Esophagus squamous epithelium (tissue), 5 donors: ENCODE measurements around the gene CUL7. TPM values are rescaled to one million over a fixed set of nuclear protein-coding genes. Genes with fewer than 3 reads are reported as not detected.

Experiments used
- DNase-seq: peaks from one replicate; lab custom pipeline; 2025; lab: John Stamatoyannopoulos, UW
- H3K27ac ChIP-seq, 4 donors: fragments of 200-600 bp; sonication (generic); one replicate each; pipeline ENCODE4 v1.5.1; 2016 to 2019; ENCODE audit warnings: mild to moderate bottlenecking in 1 of 4
- H3K27me3 ChIP-seq, 4 donors: fragments of 200-600 bp; sonication (generic); 1 replicate in 3 of 4; 2 replicates in 1 of 4; pipeline versions ENCODE4 v1.5.1 to v1.6.0; 2017 to 2021; ENCODE audit warnings: antibody characterized with exemption in 1 of 4
- H3K36me3 ChIP-seq, 3 donors: fragments of 200-600 bp; sonication (generic); one replicate each; pipeline ENCODE4 v1.5.1; 2016 to 2019
- H3K4me1 ChIP-seq, 3 donors: fragments of 200-600 bp; sonication (generic); one replicate each; pipeline ENCODE4 v1.5.1; 2017 to 2019
- H3K4me3 ChIP-seq, 4 donors: fragments of 200-600 bp; sonication (generic); 1 replicate in 3 of 4; 2 replicates in 1 of 4; pipeline ENCODE4 v1.5.1; 2016 to 2019; ENCODE audit warnings: mild to moderate bottlenecking in 2 of 4, moderate library complexity in 1 of 4
- H3K9me3 ChIP-seq, 3 donors: fragments of 200-600 bp; sonication (generic); one replicate each; pipeline ENCODE4 v1.5.1; 2016 to 2019
- POLR2A ChIP-seq, 4 donors: fragments of 450-650 bp; IDR thresholded peaks; one replicate each; pipeline ENCODE4 v1.6.1; 2017; ENCODE audit warnings: antibody characterized with exemption in 4 of 4, mild to moderate bottlenecking in 4 of 4, moderate library complexity in 3 of 4
- WGBS, 2 donors: methylation state at CpG; one replicate each; pipeline ENCODE4 v1.1.5; 2018; 5-methylcytosine and 5-hydroxymethylcytosine counted together
- intact Hi-C: fragments of 100-400 bp; cut with DNase I; formaldehyde crosslinking; loops from one replicate; pipeline ENCODE4 v1.15.0; 2022
- total RNA-seq, 4 donors: library from RNA; depleted of rRNA; stranded (reverse); fragments of >200 nt; gene quantifications; one replicate each; pipeline ENCODE4 v1.1.0, GENCODE V29; 2016
- TF ChIP-seq, protein P1 (sequence below), 6 experiments: fragments of 450-650 bp in 4 of 6; fragments of 200-600 bp in 2 of 6; sonication (generic) in 2 of 6; IDR thresholded peaks; one replicate each; pipeline ENCODE4 v1.5.1; 2016 to 2019; ENCODE audit warnings: antibody characterized with exemption in 6 of 6, mild to moderate bottlenecking in 4 of 6, moderate library complexity in 4 of 6
- donor health status: DM: yes; HTN: yes; CAD: no.

CUL7 gene
- total RNA-seq, 4 donors from 2014 or later, result 6.5 to 10.8 (median 8.0) TPM

- 47 to 50% methylated on average over 6 of the region's 6 CpGs for WGBS, 2 donors
- intact Hi-C loops, result loop anchor here (5.0 kb wide), 2 partner anchors 57 to 72 kb away; no protein-coding TSS in a partner anchor
- Histone ChIP-seq H3K27ac (no peak overlapping the region), H3K4me3 (no peak overlapping the region), H3K4me1 (peaks cover 0 to 7% (median 0%) of the 10 kb centered on the region in 3 donors), H3K36me3 (peaks cover 0 to 71% (median 0%) of the 10 kb centered on the region in 3 donors), H3K27me3 (no peaks in the 10 kb centered on the region), H3K9me3 (no peaks in the 10 kb centered on the region)
- no peak for DNase-seq
- TF ChIP-seq, protein P1, sequence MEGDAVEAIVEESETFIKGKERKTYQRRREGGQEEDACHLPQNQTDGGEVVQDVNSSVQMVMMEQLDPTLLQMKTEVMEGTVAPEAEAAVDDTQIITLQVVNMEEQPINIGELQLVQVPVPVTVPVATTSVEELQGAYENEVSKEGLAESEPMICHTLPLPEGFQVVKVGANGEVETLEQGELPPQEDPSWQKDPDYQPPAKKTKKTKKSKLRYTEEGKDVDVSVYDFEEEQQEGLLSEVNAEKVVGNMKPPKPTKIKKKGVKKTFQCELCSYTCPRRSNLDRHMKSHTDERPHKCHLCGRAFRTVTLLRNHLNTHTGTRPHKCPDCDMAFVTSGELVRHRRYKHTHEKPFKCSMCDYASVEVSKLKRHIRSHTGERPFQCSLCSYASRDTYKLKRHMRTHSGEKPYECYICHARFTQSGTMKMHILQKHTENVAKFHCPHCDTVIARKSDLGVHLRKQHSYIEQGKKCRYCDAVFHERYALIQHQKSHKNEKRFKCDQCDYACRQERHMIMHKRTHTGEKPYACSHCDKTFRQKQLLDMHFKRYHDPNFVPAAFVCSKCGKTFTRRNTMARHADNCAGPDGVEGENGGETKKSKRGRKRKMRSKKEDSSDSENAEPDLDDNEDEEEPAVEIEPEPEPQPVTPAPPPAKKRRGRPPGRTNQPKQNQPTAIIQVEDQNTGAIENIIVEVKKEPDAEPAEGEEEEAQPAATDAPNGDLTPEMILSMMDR (IDR thresholded peaks at IDR 0.05), result peak in 4 of 6 experiments; percentile 43 to 54 (median 48)
- no peak for TF ChIP-seq POLR2A (IDR thresholded peaks at IDR 0.05)
Observed at GRCh38 chr6:43070028-43070632, 16.5 kb upstream of the CUL7 start.

DNA sequence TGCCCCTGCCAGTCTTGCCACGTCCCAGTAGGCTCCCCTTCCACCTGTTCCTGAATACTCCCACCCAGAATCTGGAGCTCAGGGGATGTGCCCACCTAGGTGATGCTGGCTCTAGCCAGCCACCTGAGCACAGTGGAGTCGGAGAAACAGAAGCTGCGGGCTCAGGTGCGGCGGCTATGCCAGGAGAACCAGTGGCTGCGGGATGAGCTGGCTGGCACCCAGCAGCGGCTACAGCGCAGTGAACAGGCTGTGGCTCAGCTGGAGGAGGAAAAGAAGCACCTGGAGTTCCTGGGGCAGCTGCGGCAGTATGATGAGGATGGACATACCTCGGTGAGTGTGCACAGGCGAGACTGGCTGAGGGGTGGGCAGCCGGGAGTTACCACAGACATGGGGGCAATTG, 9.2 kb upstream of the CUL7 start:
- Histone ChIP-seq H3K4me3 (no peak overlapping the region), H3K9me3 (no peaks in the 10 kb centered on the region), H3K27ac (no peak overlapping the region), H3K36me3 (peaks cover 0 to 60% (median 0%) of the 10 kb centered on the region in 3 donors), H3K4me1 (peaks cover 12 to 30% (median 19%) of the 10 kb centered on the region in 3 donors), H3K27me3 (no peaks in the 10 kb centered on the region)
- no peak for DNase-seq
- TF ChIP-seq POLR2A (IDR thresholded peaks at IDR 0.05), result no peak
- TF ChIP-seq, protein P1 (IDR thresholded peaks at IDR 0.05), result no peak
- 89 to 94% methylated on average over 7 to 12 of the region's 12 CpGs for WGBS, 2 donors
- intact Hi-C loops, result loop anchor here (10.0 kb wide), 1 partner anchor 98 kb away; the partner anchor contains the start of gene GNMT

GRCh38 chr6:43061861-43062260, 8.2 kb upstream of the CUL7 start:
- no peak for DNase-seq
- H3K9me3 ChIP-seq, result no peaks in the 10 kb centered on the region
- no peak overlapping the region for H3K27ac ChIP-seq
- 63 to 69% methylated on average over 2 of the region's 2 CpGs for WGBS, 2 donors
- H3K4me1 ChIP-seq, result peaks cover 12 to 37% (median 19%) of the 10 kb centered on the region in 3 donors
- TF ChIP-seq, protein P1 (IDR thresholded peaks at IDR 0.05), result no peak
- no peak for TF ChIP-seq POLR2A (IDR thresholded peaks at IDR 0.05)
- H3K36me3 ChIP-seq, result peaks cover 0 to 63% (median 0%) of the 10 kb centered on the region in 3 donors
- H3K27me3 ChIP-seq, result no peaks in the 10 kb centered on the region
- intact Hi-C loops, result loop anchor here (10.0 kb wide), 1 partner anchor 97 kb away; the partner anchor contains the start of gene GNMT
- H3K4me3 ChIP-seq, result no peak overlapping the region

DNA sequence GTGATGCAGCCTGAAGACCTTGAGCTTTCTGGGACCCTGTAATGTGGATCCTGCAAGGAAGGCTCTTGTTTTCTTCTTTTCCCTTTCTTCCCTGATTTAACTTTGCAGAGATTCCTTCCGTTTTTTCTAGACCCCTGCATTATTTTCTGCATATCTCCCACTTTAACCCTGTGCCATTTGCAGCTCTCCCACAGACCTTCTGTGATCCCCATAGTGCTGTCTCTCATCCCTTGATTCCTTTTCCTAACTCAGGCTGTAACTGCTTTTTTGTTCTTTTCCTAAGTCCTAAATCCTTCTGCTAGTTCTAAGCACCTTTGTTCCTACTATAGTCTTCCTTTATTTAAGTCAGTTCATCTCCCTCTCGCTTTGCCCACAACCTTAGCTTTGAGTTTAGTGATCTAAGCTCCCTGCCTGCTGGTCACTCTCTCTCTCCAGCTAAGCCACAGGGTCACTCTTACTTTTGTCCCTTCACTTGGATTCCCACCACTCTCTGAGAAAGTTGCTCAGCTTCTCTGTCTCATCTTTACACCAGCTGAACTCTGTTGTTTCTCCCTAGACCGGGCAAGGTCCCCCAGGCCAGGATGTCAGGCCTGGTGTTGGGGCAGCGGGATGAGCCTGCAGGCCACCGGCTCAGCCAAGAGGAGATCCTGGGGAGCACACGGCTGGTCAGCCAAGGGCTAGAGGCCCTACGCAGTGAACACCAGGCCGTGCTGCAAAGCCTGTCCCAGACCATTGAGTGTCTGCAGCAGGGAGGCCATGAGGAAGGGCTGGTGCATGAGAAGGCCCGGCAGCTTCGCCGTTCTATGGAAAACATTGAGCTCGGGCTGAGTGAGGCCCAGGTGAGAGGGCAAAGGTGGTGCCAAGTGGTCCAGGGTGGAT, 7.3 kb upstream of the CUL7 start:
- H3K9me3 ChIP-seq, result no peaks in the 10 kb centered on the region
- peak overlapping the region in 2 of 4 donors; percentile 95 to 97 for H3K27ac ChIP-seq
- peaks cover 12 to 37% (median 19%) of the 10 kb centered on the region in 3 donors for H3K4me1 ChIP-seq
- 79 to 84% methylated on average over 6 to 7 of the region's 12 CpGs for WGBS, 2 donors
- no peak for DNase-seq
- no peak for TF ChIP-seq POLR2A (IDR thresholded peaks at IDR 0.05)
- TF ChIP-seq, protein P1 (IDR thresholded peaks at IDR 0.05), result no peak
- H3K27me3 ChIP-seq, result no peaks in the 10 kb centered on the region
- intact Hi-C loops, result loop anchor here (10.0 kb wide), 1 partner anchor 96 kb away; the partner anchor contains the start of gene GNMT
- H3K4me3 ChIP-seq, result peak overlapping the region in 2 of 4 donors; percentile 87 to 97
- H3K36me3 ChIP-seq, result peaks cover 0 to 63% (median under 1%) of the 10 kb centered on the region in 3 donors
